ENCODE measurements around the gene LENEP.

The LENEP gene

GRCh38 chr1:154967331-154967950 lies 25.9 kb upstream of the LENEP start:
- no peak overlapping the region for H3K27ac ChIP-seq (ENCODE audit: low read length)
- no peak for TF ChIP-seq EZH2 (optimal IDR thresholded peaks at IDR 0.05; ENCODE audit: low read depth, low read length)
- TF ChIP-seq, protein P1, sequence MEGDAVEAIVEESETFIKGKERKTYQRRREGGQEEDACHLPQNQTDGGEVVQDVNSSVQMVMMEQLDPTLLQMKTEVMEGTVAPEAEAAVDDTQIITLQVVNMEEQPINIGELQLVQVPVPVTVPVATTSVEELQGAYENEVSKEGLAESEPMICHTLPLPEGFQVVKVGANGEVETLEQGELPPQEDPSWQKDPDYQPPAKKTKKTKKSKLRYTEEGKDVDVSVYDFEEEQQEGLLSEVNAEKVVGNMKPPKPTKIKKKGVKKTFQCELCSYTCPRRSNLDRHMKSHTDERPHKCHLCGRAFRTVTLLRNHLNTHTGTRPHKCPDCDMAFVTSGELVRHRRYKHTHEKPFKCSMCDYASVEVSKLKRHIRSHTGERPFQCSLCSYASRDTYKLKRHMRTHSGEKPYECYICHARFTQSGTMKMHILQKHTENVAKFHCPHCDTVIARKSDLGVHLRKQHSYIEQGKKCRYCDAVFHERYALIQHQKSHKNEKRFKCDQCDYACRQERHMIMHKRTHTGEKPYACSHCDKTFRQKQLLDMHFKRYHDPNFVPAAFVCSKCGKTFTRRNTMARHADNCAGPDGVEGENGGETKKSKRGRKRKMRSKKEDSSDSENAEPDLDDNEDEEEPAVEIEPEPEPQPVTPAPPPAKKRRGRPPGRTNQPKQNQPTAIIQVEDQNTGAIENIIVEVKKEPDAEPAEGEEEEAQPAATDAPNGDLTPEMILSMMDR (IDR thresholded peaks at IDR 0.05; ENCODE audit: low read length): no peak
- no peak for DNase-seq
- H3F3A ChIP-seq (ENCODE audit: insufficient read depth, low read length): peaks cover 21% of the 10 kb centered on the region
- H3K36me3 ChIP-seq (replicated peaks; ENCODE audit: insufficient read depth, low read length): peaks cover 25% of the 10 kb centered on the region
- no peaks in the 10 kb centered on the region for H3K27me3 ChIP-seq (replicated peaks; ENCODE audit: insufficient read depth, low read length)
- no peaks in the 10 kb centered on the region for H3K9me2 ChIP-seq (replicated peaks; ENCODE audit: insufficient read depth, low read length)
- peaks cover 45% of the 10 kb centered on the region for H3K4me1 ChIP-seq (ENCODE audit: low read length)
- H4K20me1 ChIP-seq (ENCODE audit: insufficient read depth, low read length): no peaks in the 10 kb centered on the region
- no peak overlapping the region for H3K4me3 ChIP-seq (ENCODE audit: low read length)
- no peak overlapping the region for H3K9ac ChIP-seq (ENCODE audit: low read length)
- H2AFZ ChIP-seq (ENCODE audit: low read length): no peak overlapping the region
- no peak overlapping the region for H3K4me2 ChIP-seq (ENCODE audit: low read depth, low read length)
- peaks cover 96% of the 10 kb centered on the region for H3K79me2 ChIP-seq (ENCODE audit: low read length)
- no peaks in the 10 kb centered on the region for H3K9me3 ChIP-seq (replicated peaks; ENCODE audit: insufficient read depth, low read length)

- Histone ChIP-seq H3K9me2 (replicated peaks; ENCODE audit: insufficient read depth, low read length) (no peaks in the 10 kb centered on the region), H3K9me3 (replicated peaks; ENCODE audit: insufficient read depth, low read length) (no peaks in the 10 kb centered on the region), H3K4me3 (ENCODE audit: low read length) (no peak overlapping the region), H3F3A (ENCODE audit: insufficient read depth, low read length) (peaks cover 22% of the 10 kb centered on the region), H3K4me2 (ENCODE audit: low read depth, low read length) (no peak overlapping the region), H3K9ac (ENCODE audit: low read length) (no peak overlapping the region; the same call in 1 of the 2 replicates), H2AFZ (ENCODE audit: low read length) (no peak overlapping the region), H3K27me3 (replicated peaks; ENCODE audit: insufficient read depth, low read length) (no peaks in the 10 kb centered on the region), H3K27ac (ENCODE audit: low read length) (no peak overlapping the region), H3K36me3 (replicated peaks; ENCODE audit: insufficient read depth, low read length) (peaks cover 21% of the 10 kb centered on the region), H3K79me2 (ENCODE audit: low read length) (peaks cover 96% of the 10 kb centered on the region), H3K4me1 (ENCODE audit: low read length) (peaks cover 38% of the 10 kb centered on the region), H4K20me1 (ENCODE audit: insufficient read depth, low read length) (no peaks in the 10 kb centered on the region)
- no peak for DNase-seq
- TF ChIP-seq, protein P1 (IDR thresholded peaks at IDR 0.05; ENCODE audit: low read length): no peak
- TF ChIP-seq EZH2 (optimal IDR thresholded peaks at IDR 0.05; ENCODE audit: low read depth, low read length) (no peak), EZH2phosphoT487 (IDR thresholded peaks at IDR 0.05; ENCODE audit: low read length) (no peak)
Observed at GRCh38 chr1:154968731-154969130, 24.7 kb upstream of the LENEP start.

- peaks cover 34% of the 10 kb centered on the region for H3K4me1 ChIP-seq (ENCODE audit: low read length)
Observed at GRCh38 chr1:154969246-154969645, 24.1 kb upstream of the LENEP start.

More at GRCh38 chr1:154969246-154969645, 24.1 kb upstream of the LENEP start:
- no peak overlapping the region for H2AFZ ChIP-seq (ENCODE audit: low read length)
- TF ChIP-seq EZH2 (optimal IDR thresholded peaks at IDR 0.05; ENCODE audit: low read depth, low read length): no peak
- TF ChIP-seq, protein P1 (IDR thresholded peaks at IDR 0.05; ENCODE audit: low read length): no peak
- no peak for TF ChIP-seq EZH2phosphoT487 (IDR thresholded peaks at IDR 0.05; ENCODE audit: low read length)
- no peaks in the 10 kb centered on the region for H3K27me3 ChIP-seq (replicated peaks; ENCODE audit: insufficient read depth, low read length)
- no peak for DNase-seq
- no peak overlapping the region for H3K27ac ChIP-seq (ENCODE audit: low read length)
- H3K36me3 ChIP-seq (replicated peaks; ENCODE audit: insufficient read depth, low read length): peaks cover 20% of the 10 kb centered on the region
- no peaks in the 10 kb centered on the region for H4K20me1 ChIP-seq (ENCODE audit: insufficient read depth, low read length)
- no peak overlapping the region for H3K4me3 ChIP-seq (ENCODE audit: low read length)
- no peaks in the 10 kb centered on the region for H3K9me3 ChIP-seq (replicated peaks; ENCODE audit: insufficient read depth, low read length)
- peak overlapping the region; percentile 86; the same call in 1 of the 2 replicates for H3K4me2 ChIP-seq (ENCODE audit: low read depth, low read length)
- H3K9ac ChIP-seq (ENCODE audit: low read length): no peak overlapping the region; the same call in 1 of the 2 replicates
- peaks cover 22% of the 10 kb centered on the region for H3F3A ChIP-seq (ENCODE audit: insufficient read depth, low read length)
- H3K9me2 ChIP-seq (replicated peaks; ENCODE audit: insufficient read depth, low read length): no peaks in the 10 kb centered on the region
- peaks cover 92% of the 10 kb centered on the region for H3K79me2 ChIP-seq (ENCODE audit: low read length)
